ENCODE results near the gene SERTAD4. TPM values are rescaled to one million over a fixed set of nuclear protein-coding genes. Genes with fewer than 3 reads are reported as not detected.

SERTAD4 gene
- total RNA-seq, 2 experiments from 2014 or later: not detected

- CTCF ChIA-PET: no interaction called here
- Mint-ChIP-seq H3K36me3 (no peaks in the 10 kb centered on the region), H3K9me3 (no peaks in the 10 kb centered on the region), H3K4me1 (ENCODE audit: low read depth) (no peaks in the 10 kb centered on the region), H3K4me3 (no peak overlapping the region), H3K27ac (no peak overlapping the region), H3K27me3 (peaks cover 6% of the 10 kb centered on the region)
- POLR2A ChIA-PET: no interaction called here
- intact Hi-C loops (cut with micrococcal nuclease): no loop called here
- no peak for DNase-seq
Measured at GRCh38 chr1:210214573-210215409, 17.8 kb upstream of the SERTAD4 start.

GRCh38 chr1:210217482-210217881, 15.1 kb upstream of the SERTAD4 start:
- no peaks in the 10 kb centered on the region for H3K9me3 Mint-ChIP-seq
- POLR2A ChIA-PET: no interaction called here
- H3K27me3 Mint-ChIP-seq: peaks cover 15% of the 10 kb centered on the region
- intact Hi-C loops (cut with micrococcal nuclease): no loop called here
- H3K4me3 Mint-ChIP-seq: no peak overlapping the region
- no peaks in the 10 kb centered on the region for H3K4me1 Mint-ChIP-seq (ENCODE audit: low read depth)
- no peaks in the 10 kb centered on the region for H3K36me3 Mint-ChIP-seq
- CTCF ChIA-PET: no interaction called here
- H3K27ac Mint-ChIP-seq: no peak overlapping the region
- DNase-seq: no peak

GRCh38 chr1:210218047-210218446, 14.5 kb upstream of the SERTAD4 start:
- Mint-ChIP-seq H3K4me3 (no peak overlapping the region), H3K36me3 (no peaks in the 10 kb centered on the region), H3K9me3 (no peaks in the 10 kb centered on the region), H3K27ac (no peak overlapping the region), H3K4me1 (ENCODE audit: low read depth) (no peaks in the 10 kb centered on the region), H3K27me3 (peaks cover 19% of the 10 kb centered on the region)
- ChIA-PET POLR2A (no interaction called here), CTCF (no interaction called here)
- intact Hi-C loops (cut with micrococcal nuclease): no loop called here
- no peak for DNase-seq

GRCh38 chr1:210222340-210223006, 10.1 kb upstream of the SERTAD4 start:
- no peak overlapping the region for H3K4me3 Mint-ChIP-seq
- no peaks in the 10 kb centered on the region for H3K9me3 Mint-ChIP-seq
- CTCF ChIA-PET: no interaction called here
- H3K36me3 Mint-ChIP-seq: no peaks in the 10 kb centered on the region
- no peaks in the 10 kb centered on the region for H3K4me1 Mint-ChIP-seq (ENCODE audit: low read depth)
- POLR2A ChIA-PET: interaction anchor here (0.5 kb wide), 1 partner anchor 415 kb away, joined by 4 read pairs; no protein-coding TSS in a partner anchor
- H3K27me3 Mint-ChIP-seq: peaks cover 25% of the 10 kb centered on the region
- no peak for DNase-seq
- intact Hi-C loops (cut with micrococcal nuclease): no loop called here
- no peak overlapping the region for H3K27ac Mint-ChIP-seq

GRCh38 chr1:210223226-210223904, 9.2 kb upstream of the SERTAD4 start:
- no peak overlapping the region for H3K27ac Mint-ChIP-seq
- intact Hi-C loops (cut with micrococcal nuclease): no loop called here
- POLR2A ChIA-PET: no interaction called here
- CTCF ChIA-PET: no interaction called here
- peaks cover 23% of the 10 kb centered on the region for H3K27me3 Mint-ChIP-seq
- H3K9me3 Mint-ChIP-seq: no peaks in the 10 kb centered on the region
- no peak overlapping the region for H3K4me3 Mint-ChIP-seq
- no peaks in the 10 kb centered on the region for H3K36me3 Mint-ChIP-seq
- H3K4me1 Mint-ChIP-seq (ENCODE audit: low read depth): no peaks in the 10 kb centered on the region
- no peak for DNase-seq

GRCh38 chr1:210228158-210228557, 4.4 kb upstream of the SERTAD4 start:
- Mint-ChIP-seq H3K27ac (no peak overlapping the region), H3K27me3 (peaks cover 26% of the 10 kb centered on the region), H3K4me1 (ENCODE audit: low read depth) (peaks cover 4% of the 10 kb centered on the region), H3K36me3 (no peaks in the 10 kb centered on the region), H3K9me3 (no peaks in the 10 kb centered on the region), H3K4me3 (no peak overlapping the region)
- CTCF ChIA-PET: no interaction called here
- POLR2A ChIA-PET: no interaction called here
- intact Hi-C loops (cut with micrococcal nuclease): no loop called here
- DNase-seq: no peak

GRCh38 chr1:210230149-210230695, 2.4 kb upstream of the SERTAD4 start:
- ChIA-PET CTCF (no interaction called here), POLR2A (no interaction called here)
- DNase-seq: no peak
- Mint-ChIP-seq H3K36me3 (no peaks in the 10 kb centered on the region), H3K4me3 (no peak overlapping the region), H3K27me3 (peaks cover 30% of the 10 kb centered on the region), H3K4me1 (ENCODE audit: low read depth) (peaks cover 8% of the 10 kb centered on the region), H3K27ac (no peak overlapping the region), H3K9me3 (no peaks in the 10 kb centered on the region)
- intact Hi-C loops (cut with micrococcal nuclease): loop anchor here (5.0 kb wide), 2 partner anchors 82 to 88 kb away; no protein-coding TSS in a partner anchor

GRCh38 chr1:210231846-210232510, 618 bp upstream of the SERTAD4 start:
- ChIA-PET POLR2A (no interaction called here), CTCF (no interaction called here)
- Mint-ChIP-seq H3K9me3 (no peaks in the 10 kb centered on the region), H3K4me3 (peak overlapping the region; percentile 58), H3K4me1 (ENCODE audit: low read depth) (peaks cover 8% of the 10 kb centered on the region), H3K27me3 (peaks cover 43% of the 10 kb centered on the region), H3K36me3 (no peaks in the 10 kb centered on the region), H3K27ac (no peak overlapping the region)
- intact Hi-C loops (cut with micrococcal nuclease): loop anchor here (5.0 kb wide), 2 partner anchors 80 to 90 kb away; no protein-coding TSS in a partner anchor
- no peak for DNase-seq

- Mint-ChIP-seq H3K27ac (no peak overlapping the region), H3K9me3 (no peaks in the 10 kb centered on the region), H3K4me1 (ENCODE audit: low read depth) (peaks cover 8% of the 10 kb centered on the region), H3K36me3 (no peaks in the 10 kb centered on the region), H3K4me3 (peak overlapping the region; percentile 36), H3K27me3 (peaks cover 51% of the 10 kb centered on the region)
- CTCF ChIA-PET: interaction anchor here (1.5 kb wide), 1 partner anchor 141 kb away, joined by 3 read pairs; no protein-coding TSS in a partner anchor
- intact Hi-C loops (cut with micrococcal nuclease): loop anchor here (5.0 kb wide), 2 partner anchors 79 to 91 kb away; no protein-coding TSS in a partner anchor
- POLR2A ChIA-PET: interaction anchor here (1.2 kb wide), 1 partner anchor 22 kb away, joined by 3 read pairs; no protein-coding TSS in a partner anchor
- DNase-seq: no peak
Measured at GRCh38 chr1:210233216-210233494, 559 bp downstream of the SERTAD4 start.

GRCh38 chr1:210233495-210234328, 1.1 kb downstream of the SERTAD4 start:
- ChIA-PET POLR2A (interaction anchor here (1.2 kb wide), 1 partner anchor 21 kb away, joined by 3 read pairs; no protein-coding TSS in a partner anchor), CTCF (interaction anchor here (1.5 kb wide), 1 partner anchor 140 kb away, joined by 3 read pairs; no protein-coding TSS in a partner anchor)
- intact Hi-C loops (cut with micrococcal nuclease): loop anchor here (2.0 to 5.0 kb wide), 3 partner anchors 17 to 91 kb away; no protein-coding TSS in a partner anchor
- H3K27me3 Mint-ChIP-seq: peaks cover 54% of the 10 kb centered on the region
- H3K4me1 Mint-ChIP-seq (ENCODE audit: low read depth): peaks cover 8% of the 10 kb centered on the region
- H3K27ac Mint-ChIP-seq: no peak overlapping the region
- H3K9me3 Mint-ChIP-seq: no peaks in the 10 kb centered on the region
- no peaks in the 10 kb centered on the region for H3K36me3 Mint-ChIP-seq
- H3K4me3 Mint-ChIP-seq: peak overlapping the region; percentile 36
- peak; percentile 53 for DNase-seq

GRCh38 chr1:210234329-210234757, 1.7 kb downstream of the SERTAD4 start:
- Mint-ChIP-seq H3K27me3 (peaks cover 57% of the 10 kb centered on the region), H3K9me3 (no peaks in the 10 kb centered on the region), H3K36me3 (no peaks in the 10 kb centered on the region), H3K27ac (no peak overlapping the region), H3K4me1 (ENCODE audit: low read depth) (peaks cover 8% of the 10 kb centered on the region), H3K4me3 (peak overlapping the region; percentile 9)
- ChIA-PET CTCF (interaction anchor here (1.5 kb wide), 1 partner anchor 140 kb away, joined by 3 read pairs; no protein-coding TSS in a partner anchor), POLR2A (interaction anchor here (1.2 kb wide), 1 partner anchor 21 kb away, joined by 3 read pairs; no protein-coding TSS in a partner anchor)
- intact Hi-C loops (cut with micrococcal nuclease): loop anchor here (2.0 to 5.0 kb wide), 3 partner anchors 16 to 92 kb away; no protein-coding TSS in a partner anchor
- DNase-seq: no peak
